ENCODE data around the gene POLD4.

- TF ChIP-seq CTCF (IDR thresholded peaks at IDR 0.05; ENCODE audit: insufficient read depth, low read length), result no peak
- no peak for TF ChIP-seq POLR2AphosphoS5 (IDR thresholded peaks at IDR 0.05; ENCODE audit: low read depth)
- no peak for TF ChIP-seq REST (IDR thresholded peaks at IDR 0.05; ENCODE audit: insufficient replicate concordance, low read depth)
- no peak for TF ChIP-seq GABPA (IDR thresholded peaks at IDR 0.05; ENCODE audit: low read depth)
These were observed 17.2 kb upstream of the POLD4 start for GRCh38 chr11:67370351-67371076.

Data from HL-60 (cell line).